Colon (tissue), 2 donors: Measurements from ENCODE around the gene TRAF4.
"Not testable (repeated sequence)": the region's sequence is repeated elsewhere in the genome, so short reads cannot be mapped to it uniquely, and the experiment has no call there.

Source experiments
- FAIRE-seq: peaks from 2 replicates; lab custom pipeline; 2012; peaks lifted over from hg19 to GRCh38; lab: Jason Lieb, UNC
- donor health status: control.
- donor health status: control.

The TRAF4 gene

DNA sequence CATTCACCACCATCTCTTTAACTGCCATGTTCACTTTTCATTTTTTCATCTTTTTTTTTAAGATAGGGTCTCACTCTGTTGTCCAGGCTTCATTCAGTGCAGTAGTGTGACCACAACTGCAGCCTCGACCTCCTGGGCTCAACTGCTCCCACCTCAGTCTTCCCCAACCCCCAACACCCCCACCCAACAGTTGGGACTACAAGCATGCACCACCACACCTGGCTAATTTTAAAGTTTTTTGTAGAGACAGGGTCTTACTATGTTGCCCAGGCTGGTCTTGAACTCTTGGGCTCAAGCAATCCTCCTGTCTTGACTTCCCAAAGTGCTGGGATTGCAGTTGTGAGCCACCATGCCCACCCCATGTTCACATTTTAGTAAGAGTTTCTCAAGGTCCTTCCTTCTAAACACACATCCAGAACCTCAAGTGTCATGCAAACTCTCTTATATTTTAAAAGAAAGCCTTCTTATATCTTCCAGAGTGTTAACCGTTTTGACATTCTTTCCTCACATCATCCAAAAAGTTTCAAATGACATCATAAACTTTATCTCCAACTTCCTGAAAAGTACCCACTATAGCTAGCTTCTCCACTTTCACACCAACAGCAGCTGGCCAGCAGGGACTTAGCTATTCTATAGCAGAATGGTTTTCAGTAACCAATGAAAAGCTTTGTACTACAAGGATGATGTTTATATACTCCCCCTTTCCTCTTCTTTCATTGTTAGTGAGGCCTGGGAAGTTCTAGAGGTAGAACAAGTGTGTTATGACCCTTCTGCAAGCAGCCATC is 49.3 kb downstream of the TRAF4 start:
- FAIRE-seq: no peak

GRCh38 chr17:28794846-28795441 is 51.1 kb downstream of the TRAF4 start:
- FAIRE-seq: not testable (repeated sequence)

DNA sequence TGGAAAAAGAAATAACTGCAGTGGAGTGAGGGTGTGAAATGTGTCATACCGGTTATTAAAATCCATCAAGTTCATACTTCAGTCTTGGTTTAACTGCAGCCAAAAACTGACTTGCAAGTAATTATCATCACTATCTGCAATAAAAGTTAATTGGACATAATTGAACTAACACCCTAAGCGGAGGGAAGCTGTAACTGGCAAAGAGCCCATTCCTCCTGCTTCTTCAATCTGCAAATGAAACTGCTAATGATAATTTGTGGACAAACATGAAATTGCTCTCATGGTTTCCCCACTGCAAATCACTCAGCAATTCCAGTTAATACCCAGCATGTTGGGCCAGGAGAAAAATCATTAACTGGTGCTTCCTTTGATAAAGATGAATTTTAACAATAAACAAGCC is 52.3 kb downstream of the TRAF4 start:
- no peak for FAIRE-seq
